HG03196 (cell line): ENCODE data around the gene SLC25A52.
"Not testable (repeated sequence)": the region's sequence is repeated elsewhere in the genome, so short reads cannot be mapped to it uniquely, and the experiment has no call there.

ENCODE experiments used
- ATAC-seq: cut with Tn5 transposase; IDR thresholded peaks from one replicate; pipeline ENCODE4 v1.9.1; 2021; ENCODE audit not compliant: unreplicated experiment

SLC25A52 gene

GRCh38 chr18:31760695-31761094 lies at the start of gene SLC25A52:
TSS of gene SLC25A52 (minus strand) at chr18:31760880. CDS start at chr18:31760661, 219 bp downstream.
- no peak for ATAC-seq

GRCh38 chr18:31809049-31809448 lies 48.4 kb upstream of the SLC25A52 start:
- not testable (repeated sequence) for ATAC-seq

- no peak for ATAC-seq
These were observed 40.4 kb upstream of the SLC25A52 start for GRCh38 chr18:31801078-31801477.

GRCh38 chr18:31799257-31799656 lies 38.6 kb upstream of the SLC25A52 start:
- ATAC-seq: not testable (repeated sequence)

GRCh38 chr18:31798399-31798798 lies 37.7 kb upstream of the SLC25A52 start:
- no peak for ATAC-seq

GRCh38 chr18:31795747-31796146 lies 35.1 kb upstream of the SLC25A52 start:
- ATAC-seq: no peak

GRCh38 chr18:31793531-31793930 lies 32.9 kb upstream of the SLC25A52 start:
- ATAC-seq: no peak

GRCh38 chr18:31792580-31792911 lies 31.9 kb upstream of the SLC25A52 start:
- ATAC-seq: no peak

- peak; percentile 94 for ATAC-seq
These were observed 31.3 kb upstream of the SLC25A52 start for GRCh38 chr18:31791817-31792579.

- ATAC-seq: no peak
These were observed 28.7 kb upstream of the SLC25A52 start for GRCh38 chr18:31789409-31789808.

GRCh38 chr18:31783059-31783458 lies 22.4 kb upstream of the SLC25A52 start:
- ATAC-seq: no peak

- no peak for ATAC-seq
These were observed 17.8 kb upstream of the SLC25A52 start for GRCh38 chr18:31778391-31778950.

GRCh38 chr18:31776093-31776492 lies 15.4 kb upstream of the SLC25A52 start:
- ATAC-seq: no peak

GRCh38 chr18:31774962-31775361 lies 14.3 kb upstream of the SLC25A52 start:
- ATAC-seq: no peak

- no peak for ATAC-seq
These were observed 13.8 kb upstream of the SLC25A52 start for GRCh38 chr18:31774477-31774785.

- ATAC-seq: no peak
These were observed 13.2 kb upstream of the SLC25A52 start for GRCh38 chr18:31773774-31774476.

GRCh38 chr18:31772699-31773098 lies 12.0 kb upstream of the SLC25A52 start:
- ATAC-seq: no peak

- no peak for ATAC-seq
These were observed 10.4 kb downstream of the SLC25A52 start for GRCh38 chr18:31750273-31750672.

GRCh38 chr18:31746396-31746795 lies 14.3 kb downstream of the SLC25A52 start:
- no peak for ATAC-seq

GRCh38 chr18:31744321-31745067 lies 16.2 kb downstream of the SLC25A52 start:
- ATAC-seq: no peak

- ATAC-seq: not testable (repeated sequence)
These were observed 17.1 kb downstream of the SLC25A52 start for GRCh38 chr18:31743600-31743999.
